Activated T-cell treated with anti-CD3 and anti-CD28 coated beads for 4 hours (primary cell): Measurements from ENCODE around the gene CCNF.
"Not testable (repeated sequence)": the region's sequence is repeated elsewhere in the genome, so short reads cannot be mapped to it uniquely, and the experiment has no call there.

Source experiments
- DNase-seq: peaks from one replicate; pipeline ENCODE4 v3.0.0-alpha.2; 2020

CCNF gene

GRCh38 chr16:2473446-2473926, 44.2 kb downstream of the CCNF start:
- no peak for DNase-seq

GRCh38 chr16:2473999-2474876, 45.0 kb downstream of the CCNF start:
- no peak for DNase-seq

GRCh38 chr16:2474877-2475412, 45.7 kb downstream of the CCNF start, which contains the start of gene TBC1D24:
TBC1D24 (plus strand) TSS chr16:2475127; CDS start chr16:2496149, 21,022 bp downstream.
- DNase-seq: peak; percentile 65

- no peak for DNase-seq
Measured at GRCh38 chr16:2475413-2476344, 46.4 kb downstream of the CCNF start.

GRCh38 chr16:2476345-2476720, 47.1 kb downstream of the CCNF start:
- DNase-seq: no peak

GRCh38 chr16:2476741-2477140, 47.5 kb downstream of the CCNF start:
- DNase-seq: no peak

GRCh38 chr16:2477327-2477726, 48.1 kb downstream of the CCNF start:
- no peak for DNase-seq

GRCh38 chr16:2478279-2478678, 49.0 kb downstream of the CCNF start:
- DNase-seq: no peak

- DNase-seq: not testable (repeated sequence)
Measured at GRCh38 chr16:2479996-2480395, 50.7 kb downstream of the CCNF start.

GRCh38 chr16:2480948-2481347, 51.7 kb downstream of the CCNF start:
- no peak for DNase-seq

GRCh38 chr16:2481676-2482075, 52.4 kb downstream of the CCNF start:
- DNase-seq: no peak

- DNase-seq: no peak
Measured at GRCh38 chr16:2482249-2482648, 53.0 kb downstream of the CCNF start.

- DNase-seq: no peak
Measured at GRCh38 chr16:2482708-2483534, 53.7 kb downstream of the CCNF start.

GRCh38 chr16:2483939-2484897, 55.0 kb downstream of the CCNF start:
- no peak for DNase-seq

GRCh38 chr16:2484898-2485508, 55.8 kb downstream of the CCNF start:
- DNase-seq: no peak

GRCh38 chr16:2485811-2486507, 56.7 kb downstream of the CCNF start:
- no peak for DNase-seq

- peak; percentile 68 for DNase-seq
Measured at GRCh38 chr16:2486645-2487516, 57.6 kb downstream of the CCNF start.

- DNase-seq: no peak
Measured at GRCh38 chr16:2487517-2487842, 58.2 kb downstream of the CCNF start.

- DNase-seq: no peak
Measured at GRCh38 chr16:2487903-2488531, 58.8 kb downstream of the CCNF start.
